ENCODE data around the gene SLC26A6.

Gene SLC26A6

GRCh38 chr3:48635222-48636021 is at the start of gene SLC26A6:
SLC26A6 (minus strand) TSS chr3:48635461; CDS start chr3:48635393, 68 bp downstream.
- DNase-seq (ENCODE audit: low read depth) = peak; percentile 87

- DNase-seq (ENCODE audit: low read depth) = no peak
These were observed 49.4 kb upstream of the SLC26A6 start for GRCh38 chr3:48684480-48685143.

GRCh38 chr3:48684054-48684349 is 48.7 kb upstream of the SLC26A6 start:
- DNase-seq (ENCODE audit: low read depth) = no peak

GRCh38 chr3:48682786-48683185 is 47.5 kb upstream of the SLC26A6 start:
- DNase-seq (ENCODE audit: low read depth) = no peak

GRCh38 chr3:48681974-48682610 is 46.8 kb upstream of the SLC26A6 start:
- no peak for DNase-seq (ENCODE audit: low read depth)

GRCh38 chr3:48681541-48681880 is 46.2 kb upstream of the SLC26A6 start:
- no peak for DNase-seq (ENCODE audit: low read depth)

GRCh38 chr3:48680811-48681540 is 45.7 kb upstream of the SLC26A6 start:
- no peak for DNase-seq (ENCODE audit: low read depth)

- no peak for DNase-seq (ENCODE audit: low read depth)
These were observed 44.4 kb upstream of the SLC26A6 start for GRCh38 chr3:48679411-48680391.

GRCh38 chr3:48678566-48679380 is 43.5 kb upstream of the SLC26A6 start:
- DNase-seq (ENCODE audit: low read depth) = no peak

- no peak for DNase-seq (ENCODE audit: low read depth)
These were observed 42.8 kb upstream of the SLC26A6 start for GRCh38 chr3:48678056-48678455.

- no peak for DNase-seq (ENCODE audit: low read depth)
These were observed 39.2 kb upstream of the SLC26A6 start for GRCh38 chr3:48674505-48674904.

- DNase-seq (ENCODE audit: low read depth) = no peak
These were observed 37.3 kb upstream of the SLC26A6 start for GRCh38 chr3:48672522-48672921.

GRCh38 chr3:48664929-48665328 is 29.7 kb upstream of the SLC26A6 start:
- no peak for DNase-seq (ENCODE audit: low read depth)

GRCh38 chr3:48664313-48664644 is 29.0 kb upstream of the SLC26A6 start:
- DNase-seq (ENCODE audit: low read depth) = no peak

GRCh38 chr3:48663489-48664312 is 28.4 kb upstream of the SLC26A6 start:
- peak; percentile 71 for DNase-seq (ENCODE audit: low read depth)

GRCh38 chr3:48662753-48663488 is 27.7 kb upstream of the SLC26A6 start, which contains the start of gene CELSR3:
CELSR3 (minus strand) TSS chr3:48662886; CDS start chr3:48662634, 252 bp downstream.
- DNase-seq (ENCODE audit: low read depth) = peak; percentile 18

- DNase-seq (ENCODE audit: low read depth) = no peak
These were observed 27.0 kb upstream of the SLC26A6 start for GRCh38 chr3:48662145-48662752.

- DNase-seq (ENCODE audit: low read depth) = peak; percentile 41
These were observed 26.4 kb upstream of the SLC26A6 start for GRCh38 chr3:48661501-48662144.

Data from stimulated activated CD4-positive, alpha-beta T cell treated with anti-CD3 and anti-CD28 coated beads, Interleukin-2, amount 100 ng/mL, for 4 hours (primary cell).